SU-DHL-6 (cell line): ENCODE data around the gene EVX2.

Experiments
- CTCF ChIP-seq: fragments of 200-600 bp; sonication (generic); IDR thresholded peaks from one replicate; pipeline ENCODE4 v1.5.1; 2017; ENCODE audit warnings: antibody characterized with exemption, mild to moderate bottlenecking, low read length, moderate library complexity; ENCODE audit not compliant: insufficient read depth, poor library complexity, severe bottlenecking
- EZH2phosphoT487 ChIP-seq: fragments of 200-600 bp; sonication (generic), shearing (Covaris generic); conservative IDR thresholded peaks from 2 replicates; pipeline ENCODE4 v1.6.1; 2018; ENCODE audit warnings: mild to moderate bottlenecking, antibody characterized with exemption, low read length, moderate library complexity, mixed read lengths

GRCh38 chr2:176035013-176035691 is 48.6 kb downstream of the EVX2 start:
- no peak for TF ChIP-seq CTCF
- no peak for TF ChIP-seq EZH2phosphoT487
